Hepatocyte (in vitro differentiated cells): ENCODE measurements around the gene IL18. TPM values are rescaled to one million over a fixed set of nuclear protein-coding genes. Genes with fewer than 3 reads are reported as not detected.

ENCODE experiments used
- DNase-seq: peaks from one replicate; pipeline ENCODE4 v3.0.0-alpha.2; 2016; ENCODE audit warnings: low spot score
- H2AFZ ChIP-seq: fragments of 200-600 bp; sonication (generic); 2 replicates; pipeline ENCODE4 v1.6.0; 2016; ENCODE audit warnings: antibody characterized with exemption, mild to moderate bottlenecking
- H3K27ac ChIP-seq: fragments of 200-600 bp; sonication (generic); 2 replicates; pipeline ENCODE4 v1.5.1; 2016; ENCODE audit warnings: mild to moderate bottlenecking
- H3K27me3 ChIP-seq: fragments of 200-600 bp; sonication (generic); 2 replicates; pipeline ENCODE4 v1.6.1; 2016
- H3K36me3 ChIP-seq: fragments of 200-600 bp; sonication (generic); replicated peaks from 2 replicates; pipeline ENCODE4 v1.5.1; 2016; ENCODE audit warnings: low read depth; ENCODE audit not compliant: insufficient read depth
- H3K4me1 ChIP-seq: fragments of 200-600 bp; sonication (generic); 2 replicates; pipeline ENCODE4 v1.5.1; 2016; ENCODE audit warnings: mild to moderate bottlenecking, moderate library complexity; ENCODE audit not compliant: insufficient read depth
- H3K4me2 ChIP-seq: fragments of 200-600 bp; sonication (generic); 2 replicates; pipeline ENCODE4 v1.6.0; 2016
- H3K4me3 ChIP-seq: fragments of 200-600 bp; sonication (generic); 2 replicates; pipeline ENCODE4 v1.5.1; 2016; ENCODE audit warnings: mild to moderate bottlenecking
- H3K79me2 ChIP-seq: fragments of 200-600 bp; sonication (generic); 2 replicates; pipeline ENCODE4 v1.6.0; 2017; ENCODE audit warnings: mild to moderate bottlenecking
- H3K9me2 ChIP-seq: fragments of 200-600 bp; sonication (generic); replicated peaks from 2 replicates; pipeline ENCODE4 v1.6.0; 2017; ENCODE audit warnings: mild to moderate bottlenecking; ENCODE audit not compliant: insufficient read depth
- H3K9me3 ChIP-seq: fragments of 200-600 bp; sonication (generic); 2 replicates; pipeline ENCODE4 v1.5.1; 2016; ENCODE audit warnings: low read depth, mild to moderate bottlenecking
- H4K20me1 ChIP-seq: fragments of 200-600 bp; sonication (generic); 2 replicates; pipeline ENCODE4 v1.6.0; 2016; ENCODE audit warnings: mild to moderate bottlenecking; ENCODE audit not compliant: insufficient read depth, poor library complexity, severe bottlenecking
- EZH2 ChIP-seq: fragments of 200-600 bp; sonication (generic); IDR thresholded peaks from 2 replicates; pipeline ENCODE4 v1.6.1; 2016; ENCODE audit warnings: antibody characterized with exemption, mild to moderate bottlenecking, borderline replicate concordance
- EZH2phosphoT487 ChIP-seq: fragments of 200-600 bp; sonication (generic); IDR thresholded peaks from one replicate; pipeline ENCODE4 v1.6.1; 2018; ENCODE audit warnings: antibody characterized with exemption, mild to moderate bottlenecking, low read depth, moderate library complexity; ENCODE audit not compliant: unreplicated experiment, severe bottlenecking
- WGBS: methylation state at CpG from one replicate; pipeline ENCODE4 v1.1.6; 2016; ENCODE audit warnings: low lambda C conversion rate; ENCODE audit errors: missing lambda C conversion rate; 5-methylcytosine and 5-hydroxymethylcytosine counted together
- polyA plus RNA-seq: library from polyadenylated mRNA; unstranded; fragments of >200 nt; fragmentation: Nextera tagmentation; extraction: Ambion mirVana; gene quantifications from 2 replicates; pipeline ENCODE4 v1.2.1, GENCODE V29; 2016
- total RNA-seq: library from RNA; depleted of rRNA; stranded (reverse); fragments of >200 nt; gene quantifications from 2 replicates; pipeline ENCODE4 v1.2.3, GENCODE V29; 2014
- TF ChIP-seq, protein P1 (sequence below): fragments of 200-600 bp; sonication (generic); IDR thresholded peaks from 2 replicates; pipeline ENCODE4 v1.5.1; 2016; ENCODE audit warnings: antibody characterized with exemption, mild to moderate bottlenecking; ENCODE audit not compliant: poor library complexity

The IL18 gene
- total and polyA plus RNA-seq, 2 experiments from 2014 or later = 7.0 to 10.3 TPM

DNA sequence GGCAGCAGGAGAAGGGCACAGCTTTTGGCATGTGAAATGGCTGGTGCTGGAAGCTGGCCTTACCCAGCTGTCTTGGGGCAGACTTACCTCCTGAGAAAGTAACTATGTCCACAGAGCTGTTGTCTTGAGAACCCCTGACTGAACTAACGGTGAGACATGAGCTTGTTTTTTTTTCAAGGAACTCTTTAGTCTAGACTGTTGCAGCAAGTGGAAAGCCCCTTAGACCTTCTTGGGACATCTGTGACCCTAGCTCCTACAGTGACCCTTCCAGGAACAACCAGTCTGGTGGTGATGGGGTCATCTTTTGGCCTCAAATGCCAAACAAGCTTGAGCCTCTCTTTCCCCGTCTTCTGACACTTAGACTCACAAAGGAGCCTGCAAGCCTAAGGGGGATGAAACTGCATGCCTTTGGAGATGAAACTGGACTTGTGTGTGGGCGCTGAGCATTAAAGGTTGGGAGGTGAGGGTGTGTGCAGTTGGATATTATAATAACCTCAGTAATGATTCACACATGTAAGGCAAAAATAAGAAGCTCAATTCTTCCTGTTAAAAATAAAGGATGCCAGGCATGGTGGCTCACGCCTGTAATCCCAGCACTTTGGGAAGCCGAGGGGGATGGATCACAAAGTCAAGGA lies 41.8 kb downstream of the IL18 start:
- H3K9me3 ChIP-seq = no peaks in the 10 kb centered on the region
- WGBS = 94% methylated on average over 5 of the region's 5 CpGs
- no peaks in the 10 kb centered on the region for H3K36me3 ChIP-seq

DNA sequence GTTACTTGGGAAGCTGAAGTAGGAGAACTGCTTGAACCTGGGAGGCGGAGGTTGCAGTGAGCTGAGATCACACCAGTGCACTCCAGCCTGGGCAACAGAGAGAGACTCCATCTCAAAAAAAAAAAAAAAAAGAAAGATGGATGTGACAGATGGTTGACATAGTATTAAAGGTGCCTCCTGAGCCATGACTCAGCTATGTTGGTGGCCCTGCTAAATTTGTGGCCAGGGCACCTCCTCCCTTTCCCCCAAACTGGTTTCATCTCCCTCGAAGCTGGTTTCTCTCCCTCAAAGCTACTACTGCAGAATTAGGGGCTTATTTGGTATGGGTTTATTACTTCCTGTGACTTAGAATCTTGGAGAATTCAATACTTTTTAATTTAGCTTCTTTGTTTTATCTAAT lies 45.7 kb downstream of the IL18 start:
- H3K36me3 ChIP-seq = no peaks in the 10 kb centered on the region
- H3K9me3 ChIP-seq = no peaks in the 10 kb centered on the region
- H3K4me3 ChIP-seq = no peak overlapping the region
- no peak for DNase-seq
- no peak overlapping the region for H3K4me2 ChIP-seq
- H3K27me3 ChIP-seq = no peaks in the 10 kb centered on the region
- no peaks in the 10 kb centered on the region for H4K20me1 ChIP-seq
- 90% methylated on average over 2 of the region's 2 CpGs for WGBS
- no peaks in the 10 kb centered on the region for H3K9me2 ChIP-seq
- no peak overlapping the region for H2AFZ ChIP-seq
- H3K4me1 ChIP-seq = no peaks in the 10 kb centered on the region
- H3K27ac ChIP-seq = no peak overlapping the region
- TF ChIP-seq, protein P1, sequence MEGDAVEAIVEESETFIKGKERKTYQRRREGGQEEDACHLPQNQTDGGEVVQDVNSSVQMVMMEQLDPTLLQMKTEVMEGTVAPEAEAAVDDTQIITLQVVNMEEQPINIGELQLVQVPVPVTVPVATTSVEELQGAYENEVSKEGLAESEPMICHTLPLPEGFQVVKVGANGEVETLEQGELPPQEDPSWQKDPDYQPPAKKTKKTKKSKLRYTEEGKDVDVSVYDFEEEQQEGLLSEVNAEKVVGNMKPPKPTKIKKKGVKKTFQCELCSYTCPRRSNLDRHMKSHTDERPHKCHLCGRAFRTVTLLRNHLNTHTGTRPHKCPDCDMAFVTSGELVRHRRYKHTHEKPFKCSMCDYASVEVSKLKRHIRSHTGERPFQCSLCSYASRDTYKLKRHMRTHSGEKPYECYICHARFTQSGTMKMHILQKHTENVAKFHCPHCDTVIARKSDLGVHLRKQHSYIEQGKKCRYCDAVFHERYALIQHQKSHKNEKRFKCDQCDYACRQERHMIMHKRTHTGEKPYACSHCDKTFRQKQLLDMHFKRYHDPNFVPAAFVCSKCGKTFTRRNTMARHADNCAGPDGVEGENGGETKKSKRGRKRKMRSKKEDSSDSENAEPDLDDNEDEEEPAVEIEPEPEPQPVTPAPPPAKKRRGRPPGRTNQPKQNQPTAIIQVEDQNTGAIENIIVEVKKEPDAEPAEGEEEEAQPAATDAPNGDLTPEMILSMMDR = no peak
- no peak for TF ChIP-seq EZH2phosphoT487
- no peak for TF ChIP-seq EZH2
- no peaks in the 10 kb centered on the region for H3K79me2 ChIP-seq

More for the DNA sequence above, 41.8 kb downstream of the IL18 start:
- no peaks in the 10 kb centered on the region for H3K4me1 ChIP-seq
- H3K27ac ChIP-seq = no peak overlapping the region
- H3K4me3 ChIP-seq = no peak overlapping the region
- H3K27me3 ChIP-seq = no peaks in the 10 kb centered on the region
- TF ChIP-seq EZH2phosphoT487 (no peak), EZH2 (no peak)
- TF ChIP-seq, protein P1 = no peak
- H3K79me2 ChIP-seq = no peaks in the 10 kb centered on the region
- H4K20me1 ChIP-seq = no peaks in the 10 kb centered on the region
- no peak overlapping the region for H3K4me2 ChIP-seq
- no peak overlapping the region for H2AFZ ChIP-seq
- no peak for DNase-seq
- H3K9me2 ChIP-seq = no peaks in the 10 kb centered on the region

DNA sequence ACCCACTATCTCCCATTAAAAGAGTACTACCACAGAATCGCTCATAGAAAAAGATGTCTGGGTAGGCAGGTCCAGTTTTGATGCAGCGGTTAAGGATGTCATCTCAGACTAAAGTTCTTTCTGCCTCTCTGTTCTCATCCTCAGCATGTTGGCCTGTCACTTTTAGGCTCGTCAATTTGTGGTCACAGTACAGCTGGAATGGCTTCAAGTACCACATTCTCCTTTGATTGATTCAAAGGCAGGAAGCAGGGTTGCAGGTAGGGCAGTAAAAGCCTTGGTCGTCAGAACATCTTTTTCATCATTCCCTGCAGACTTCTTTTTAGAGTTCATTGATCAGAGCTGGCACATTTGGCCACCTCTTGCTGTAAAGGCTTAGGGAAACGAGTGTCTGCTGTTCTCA lies 48.5 kb downstream of the IL18 start:
- Histone ChIP-seq H3K27ac (no peak overlapping the region), H3K4me2 (no peak overlapping the region), H3K9me2 (no peaks in the 10 kb centered on the region), H3K36me3 (no peaks in the 10 kb centered on the region), H3K4me3 (no peak overlapping the region), H3K79me2 (no peaks in the 10 kb centered on the region), H4K20me1 (no peaks in the 10 kb centered on the region), H2AFZ (no peak overlapping the region), H3K4me1 (no peaks in the 10 kb centered on the region), H3K9me3 (no peaks in the 10 kb centered on the region), H3K27me3 (no peaks in the 10 kb centered on the region)
- 81% methylated on average over 5 of the region's 5 CpGs for WGBS
- TF ChIP-seq, protein P1 = no peak
- TF ChIP-seq EZH2 (no peak), EZH2phosphoT487 (no peak)
- no peak for DNase-seq

DNA sequence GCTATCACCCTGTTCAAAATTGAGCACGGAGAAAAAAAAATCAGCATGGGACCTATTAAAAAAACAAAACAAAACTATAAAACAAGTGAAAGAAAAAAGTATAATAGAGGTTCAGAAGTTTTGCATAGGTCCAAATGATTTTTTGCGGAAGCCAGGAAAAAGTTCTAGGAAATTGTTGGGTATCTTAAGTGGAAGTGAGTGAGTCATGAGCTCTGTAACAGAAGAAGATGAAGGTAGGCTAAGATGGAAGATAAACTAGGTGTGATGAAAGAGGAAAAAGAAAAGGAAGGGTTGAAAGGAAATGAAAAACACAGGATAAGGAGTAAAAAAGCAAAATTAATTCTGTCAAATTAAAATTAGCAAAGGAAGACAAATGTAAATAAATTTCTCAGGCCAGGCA lies 49.4 kb downstream of the IL18 start:
- no peaks in the 10 kb centered on the region for H4K20me1 ChIP-seq
- H3K36me3 ChIP-seq = no peaks in the 10 kb centered on the region
- WGBS = 94% methylated on average over 2 of the region's 2 CpGs
- H3K79me2 ChIP-seq = no peaks in the 10 kb centered on the region
- no peak for DNase-seq
- H3K4me1 ChIP-seq = no peaks in the 10 kb centered on the region
- no peak overlapping the region for H3K4me2 ChIP-seq
- no peak overlapping the region for H3K27ac ChIP-seq
- H3K9me3 ChIP-seq = no peaks in the 10 kb centered on the region
- no peaks in the 10 kb centered on the region for H3K9me2 ChIP-seq
- TF ChIP-seq EZH2 = no peak
- TF ChIP-seq, protein P1 = no peak
- TF ChIP-seq EZH2phosphoT487 = no peak
- H3K4me3 ChIP-seq = no peak overlapping the region
- H2AFZ ChIP-seq = no peak overlapping the region
- no peaks in the 10 kb centered on the region for H3K27me3 ChIP-seq
